Bronchus fibroblast of lung (primary cell): ENCODE measurements around the gene PDCD4. TPM values are rescaled to one million over a fixed set of nuclear protein-coding genes. Genes with fewer than 3 reads are reported as not detected.

Experiments
- total RNA-seq: library from RNA; depleted of rRNA; stranded (reverse); fragments of >200 nt; gene quantifications from 2 replicates; pipeline ENCODE4 v1.2.3, GENCODE V29; 2015

PDCD4 gene
- 15.2 and 23.4 TPM in 2 replicates for total RNA-seq

GRCh38 chr10:110871298-110872084, at the start of gene PDCD4:
Gene PDCD4 (plus strand): TSS chr10:110871928. CDS start chr10:110876028, 4,100 bp downstream.

GRCh38 chr10:110918643-110919348, 47.1 kb downstream of the PDCD4 start, which contains the start of gene BBIP1:
Gene BBIP1 (minus strand): TSS chr10:110919180. CDS start chr10:110918157, 1,023 bp downstream.

GRCh38 chr10:110919349-110919931, 47.7 kb downstream of the PDCD4 start, which contains the start of gene SHOC2:
Gene SHOC2 (plus strand): TSS chr10:110919604. CDS start chr10:110964359, 44,755 bp downstream.

Other genes with a start within 250 kb of the PDCD4 start
- gene RBM20, start 227.6 kb upstream of the PDCD4 start, total RNA-seq, result under 0.01 TPM in 2 replicates
- gene BBIP1, start 47.3 kb downstream of the PDCD4 start, total RNA-seq, result 23.6 and 27.9 TPM in 2 replicates
- 12.8 and 17.7 TPM in 2 replicates for gene SHOC2, start 47.7 kb downstream of the PDCD4 start, total RNA-seq
- not detected in 2 replicates for gene ADRA2A, start 205.1 kb downstream of the PDCD4 start, total RNA-seq